ENCODE data around the gene GRXCR2. TPM values are rescaled to one million over a fixed set of nuclear protein-coding genes. Genes with fewer than 3 reads are reported as not detected.

The GRXCR2 gene, protein sequence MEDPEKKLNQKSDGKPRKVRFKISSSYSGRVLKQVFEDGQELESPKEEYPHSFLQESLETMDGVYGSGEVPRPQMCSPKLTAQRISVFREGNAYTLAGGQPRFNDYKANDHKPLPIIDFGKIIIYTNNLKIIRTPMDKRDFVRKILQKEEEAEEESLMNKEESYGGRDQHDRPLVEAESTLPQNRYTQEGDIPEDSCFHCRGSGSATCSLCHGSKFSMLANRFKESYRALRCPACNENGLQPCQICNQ
- polyA plus RNA-seq, result not detected
- long read RNA-seq, donor 1, result 0 reads
- long read RNA-seq, donor 2, partial matches to known transcripts, result 8 of 8 reads
- long read RNA-seq, donor 2, other reads (novel, unspliced or antisense), result 0 of 8 reads
- long read RNA-seq, donor 3, result 0 reads
- long read RNA-seq, donor 4, result 0 reads
- long read RNA-seq, donor 5, result 0 reads
- long read RNA-seq, donor 6, result 0 reads
- long read RNA-seq, donor 7, result 0 reads
- long read RNA-seq, donor 8, result 0 reads
- long read RNA-seq, donor 9, result 0 reads
- long read RNA-seq, donor 10, partial matches to known transcripts, result 27 of 27 reads
- long read RNA-seq, donor 10, other reads (novel, unspliced or antisense), result 0 of 27 reads

DNA sequence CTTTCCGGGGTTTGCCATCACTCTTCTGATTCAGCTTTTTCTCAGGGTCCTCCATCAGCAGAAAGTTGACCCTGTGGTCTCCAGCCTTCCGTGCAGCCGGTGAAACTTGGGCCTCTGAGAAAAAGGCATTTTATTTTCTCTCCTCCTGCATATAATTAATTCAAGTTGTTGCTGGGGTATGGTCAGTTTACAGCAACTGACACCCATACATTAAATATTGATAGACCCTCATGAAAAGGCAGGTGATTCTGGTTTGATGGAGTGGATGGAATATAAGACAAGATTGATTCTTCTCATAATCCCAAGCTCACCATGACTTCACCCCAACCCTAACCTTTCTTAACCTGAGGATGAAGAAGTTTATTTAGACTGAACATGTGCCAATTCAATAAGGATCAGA lies at the start of gene GRXCR2:
Gene GRXCR2, minus strand, starts transcription at position 101 of the 400 bp plus-strand sequence. Its CDS starts 46 bp downstream, at position 55.
- Histone ChIP-seq H3K9me3 (ENCODE audit: control insufficient read depth in 2 of 2, insufficient read depth in 1 of 2, low read depth in 1 of 2, low read length in 1 of 2) (no peaks in the 10 kb centered on the region), H3K4me3 (ENCODE audit: low read depth in 1 of 3, low read length in 3 of 3) (no peak within 1 kb of the TSS), H3K36me3 (ENCODE audit: control insufficient read depth in 3 of 3, insufficient read depth in 2 of 3, low read depth in 1 of 3, low read length in 3 of 3) (no peaks in the 10 kb centered on the region), H3K27ac (ENCODE audit: low read depth in 1 of 3, low read length in 2 of 3) (no peak within 1 kb of the TSS), H3K4me1 (ENCODE audit: control insufficient read depth in 3 of 3, insufficient read depth in 2 of 3, low read depth in 1 of 3, low read length in 2 of 3) (peaks cover 0 to 2% (median 0%) of the 10 kb centered on the region in 3 donors), H3K27me3 (ENCODE audit: control insufficient read depth in 3 of 3, insufficient read depth in 3 of 3, low read length in 3 of 3) (no peaks in the 10 kb centered on the region)
- 77 to 90% (median 80%) methylated on average over 3 of the region's 3 CpGs for WGBS, 3 donors
- no peak for DNase-seq
- no peak for FAIRE-seq

DNA sequence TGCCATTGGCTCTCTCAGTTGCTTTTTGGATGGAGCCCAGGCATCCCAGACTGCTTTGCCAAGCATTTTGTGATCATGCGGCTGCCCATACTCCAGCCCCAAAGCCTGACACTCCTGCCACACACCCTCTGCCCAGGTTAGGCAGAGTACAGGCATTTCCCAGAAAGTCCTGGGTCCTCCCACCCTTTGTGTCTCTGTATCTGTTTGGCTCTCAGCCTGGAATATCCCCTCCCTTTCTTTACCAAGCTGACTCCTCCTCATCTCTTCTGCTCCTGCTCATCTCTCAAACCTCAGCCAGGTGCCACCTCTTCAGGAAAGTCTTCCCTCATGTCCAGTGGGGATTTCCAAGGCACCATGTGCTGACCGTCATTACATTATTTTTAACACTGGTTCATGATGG lies 49.2 kb upstream of the GRXCR2 start:
- 83 to 97% (median 94%) methylated on average over 2 of the region's 2 CpGs for WGBS, 3 donors
- no peaks in the 10 kb centered on the region for H3K36me3 ChIP-seq (ENCODE audit: control insufficient read depth in 3 of 3, insufficient read depth in 2 of 3, low read depth in 1 of 3, low read length in 3 of 3)
- no peaks in the 10 kb centered on the region for H3K4me1 ChIP-seq (ENCODE audit: control insufficient read depth in 3 of 3, insufficient read depth in 2 of 3, low read depth in 1 of 3, low read length in 2 of 3)
- H3K27me3 ChIP-seq (ENCODE audit: control insufficient read depth in 3 of 3, insufficient read depth in 3 of 3, low read length in 3 of 3), result no peaks in the 10 kb centered on the region
- no peak overlapping the region for H3K4me3 ChIP-seq (ENCODE audit: low read depth in 1 of 3, low read length in 3 of 3)
- DNase-seq (no peak), FAIRE-seq (no peak)
- no peak overlapping the region for H3K27ac ChIP-seq (ENCODE audit: low read depth in 1 of 3, low read length in 2 of 3)
- H3K9me3 ChIP-seq (ENCODE audit: control insufficient read depth in 2 of 2, insufficient read depth in 1 of 2, low read depth in 1 of 2, low read length in 1 of 2), result no peaks in the 10 kb centered on the region

DNA sequence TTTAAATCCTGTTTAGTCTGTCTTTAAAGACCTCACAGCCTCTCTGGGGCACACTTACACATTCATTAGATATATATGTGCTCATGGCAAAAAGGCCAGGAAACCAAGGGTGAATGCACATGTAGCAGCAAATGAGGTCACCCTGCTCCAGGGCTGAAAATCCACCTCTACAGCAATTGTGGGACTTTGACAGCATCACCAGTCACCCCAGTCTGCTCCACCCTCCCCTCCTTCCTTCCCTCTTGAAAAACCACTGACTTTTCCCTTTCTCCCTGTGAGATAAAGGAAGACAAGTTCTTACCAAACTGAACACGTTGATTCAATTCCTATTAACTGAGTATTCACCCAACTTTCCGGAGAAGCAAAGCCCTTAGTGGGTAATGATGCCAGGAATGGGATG lies 48.4 kb upstream of the GRXCR2 start:
- FAIRE-seq (no peak), DNase-seq (no peak)
- Histone ChIP-seq H3K27me3 (ENCODE audit: control insufficient read depth in 3 of 3, insufficient read depth in 3 of 3, low read length in 3 of 3) (no peaks in the 10 kb centered on the region), H3K36me3 (ENCODE audit: control insufficient read depth in 3 of 3, insufficient read depth in 2 of 3, low read depth in 1 of 3, low read length in 3 of 3) (no peaks in the 10 kb centered on the region), H3K27ac (ENCODE audit: low read depth in 1 of 3, low read length in 2 of 3) (no peak overlapping the region), H3K9me3 (ENCODE audit: control insufficient read depth in 2 of 2, insufficient read depth in 1 of 2, low read depth in 1 of 2, low read length in 1 of 2) (no peaks in the 10 kb centered on the region), H3K4me3 (ENCODE audit: low read depth in 1 of 3, low read length in 3 of 3) (no peak overlapping the region), H3K4me1 (ENCODE audit: control insufficient read depth in 3 of 3, insufficient read depth in 2 of 3, low read depth in 1 of 3, low read length in 2 of 3) (no peaks in the 10 kb centered on the region)
- WGBS, 3 donors, result 82 to 88% (median 85%) methylated on average over 2 of the region's 2 CpGs

DNA sequence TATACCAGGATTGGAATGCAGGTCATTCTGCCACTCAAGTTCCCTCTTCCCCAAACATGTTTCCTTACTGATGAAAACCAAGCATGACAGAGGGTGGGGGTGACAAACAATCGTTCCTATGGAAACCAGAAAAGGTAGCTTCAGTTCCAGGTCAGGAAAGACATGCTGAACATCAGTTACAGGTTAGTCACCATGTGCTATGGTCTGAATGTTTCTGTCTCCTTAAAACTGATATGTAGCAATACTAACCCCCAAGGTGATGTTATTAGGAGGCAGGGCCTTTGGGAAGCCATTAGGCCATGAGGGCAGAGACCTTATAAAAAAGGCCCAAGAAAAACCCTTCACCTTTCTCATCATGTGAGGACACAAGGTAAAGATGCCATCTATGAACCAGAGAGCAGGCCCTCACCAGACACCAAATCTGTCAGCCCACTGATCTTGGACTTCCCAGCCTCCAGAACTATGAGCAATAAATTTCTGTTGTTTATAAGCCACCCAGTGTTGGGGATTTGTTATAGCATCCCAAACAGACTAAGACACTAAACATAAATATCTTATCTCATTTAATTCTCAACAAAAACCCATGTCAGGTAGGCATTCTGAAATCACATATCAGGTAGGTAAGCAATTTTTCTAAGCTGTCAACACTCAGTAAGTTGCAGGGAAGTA lies 47.9 kb upstream of the GRXCR2 start:
- 77 to 96% (median 87%) methylated on average over 1 of the region's 1 CpG for WGBS, 3 donors
- H3K27me3 ChIP-seq (ENCODE audit: control insufficient read depth in 3 of 3, insufficient read depth in 3 of 3, low read length in 3 of 3), result no peaks in the 10 kb centered on the region
- H3K4me3 ChIP-seq (ENCODE audit: low read depth in 1 of 3, low read length in 3 of 3), result no peak overlapping the region
- no peak overlapping the region for H3K27ac ChIP-seq (ENCODE audit: low read depth in 1 of 3, low read length in 2 of 3)
- DNase-seq, result no peak
- no peaks in the 10 kb centered on the region for H3K36me3 ChIP-seq (ENCODE audit: control insufficient read depth in 3 of 3, insufficient read depth in 2 of 3, low read depth in 1 of 3, low read length in 3 of 3)
- no peaks in the 10 kb centered on the region for H3K4me1 ChIP-seq (ENCODE audit: control insufficient read depth in 3 of 3, insufficient read depth in 2 of 3, low read depth in 1 of 3, low read length in 2 of 3)
- no peaks in the 10 kb centered on the region for H3K9me3 ChIP-seq (ENCODE audit: control insufficient read depth in 2 of 2, insufficient read depth in 1 of 2, low read depth in 1 of 2, low read length in 1 of 2)
- FAIRE-seq, result no peak

DNA sequence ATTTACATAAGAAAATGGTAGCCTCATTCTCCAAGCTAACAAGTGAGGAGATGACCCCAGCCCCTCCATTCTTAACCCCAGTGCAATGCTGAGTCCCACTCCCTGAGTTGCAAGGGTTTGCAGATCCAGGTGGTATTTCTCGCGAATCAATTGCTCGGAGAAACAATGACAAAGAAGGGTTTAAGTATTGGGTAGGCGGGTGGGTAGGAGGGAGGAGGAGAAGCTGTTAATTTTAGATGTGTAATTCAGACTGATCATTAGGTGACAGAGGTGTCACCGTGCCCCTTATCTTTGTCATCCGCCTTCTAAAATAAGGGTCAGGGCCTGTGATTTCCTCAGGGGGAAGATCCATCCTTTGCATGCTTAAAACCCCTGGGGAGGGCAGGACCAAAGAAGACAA lies 46.6 kb upstream of the GRXCR2 start:
- Histone ChIP-seq H3K4me3 (ENCODE audit: low read depth in 1 of 3, low read length in 3 of 3) (no peak overlapping the region), H3K27ac (ENCODE audit: low read depth in 1 of 3, low read length in 2 of 3) (no peak overlapping the region), H3K9me3 (ENCODE audit: control insufficient read depth in 2 of 2, insufficient read depth in 1 of 2, low read depth in 1 of 2, low read length in 1 of 2) (no peaks in the 10 kb centered on the region), H3K36me3 (ENCODE audit: control insufficient read depth in 3 of 3, insufficient read depth in 2 of 3, low read depth in 1 of 3, low read length in 3 of 3) (no peaks in the 10 kb centered on the region), H3K27me3 (ENCODE audit: control insufficient read depth in 3 of 3, insufficient read depth in 3 of 3, low read length in 3 of 3) (no peaks in the 10 kb centered on the region), H3K4me1 (ENCODE audit: control insufficient read depth in 3 of 3, insufficient read depth in 2 of 3, low read depth in 1 of 3, low read length in 2 of 3) (no peaks in the 10 kb centered on the region)
- FAIRE-seq, result no peak
- DNase-seq, result no peak
- 86 to 91% (median 88%) methylated on average over 6 of the region's 6 CpGs for WGBS, 3 donors

DNA sequence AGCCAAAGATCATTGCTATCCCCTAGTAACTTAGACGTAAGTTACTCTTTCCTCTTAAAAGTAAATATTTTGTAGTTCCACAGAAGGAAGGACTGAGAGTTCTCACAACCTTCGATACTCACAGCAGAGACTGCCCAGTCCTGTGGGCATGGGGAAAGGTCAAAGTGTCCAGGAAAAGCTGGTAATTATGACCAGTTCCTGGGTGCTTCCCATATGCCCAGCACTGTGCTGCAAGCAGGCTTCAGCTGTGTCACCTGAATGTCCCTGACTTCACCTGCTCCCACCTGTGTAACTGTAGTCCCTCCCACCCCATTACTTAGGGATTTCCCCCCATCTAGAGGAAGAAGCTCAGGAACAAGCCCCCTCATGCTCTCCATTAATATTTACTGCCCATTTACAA lies 45.6 kb upstream of the GRXCR2 start:
- DNase-seq (no peak), FAIRE-seq (no peak)
- Histone ChIP-seq H3K4me3 (ENCODE audit: low read depth in 1 of 3, low read length in 3 of 3) (no peak overlapping the region), H3K27me3 (ENCODE audit: control insufficient read depth in 3 of 3, insufficient read depth in 3 of 3, low read length in 3 of 3) (no peaks in the 10 kb centered on the region), H3K27ac (ENCODE audit: low read depth in 1 of 3, low read length in 2 of 3) (no peak overlapping the region), H3K36me3 (ENCODE audit: control insufficient read depth in 3 of 3, insufficient read depth in 2 of 3, low read depth in 1 of 3, low read length in 3 of 3) (no peaks in the 10 kb centered on the region), H3K9me3 (ENCODE audit: control insufficient read depth in 2 of 2, insufficient read depth in 1 of 2, low read depth in 1 of 2, low read length in 1 of 2) (no peaks in the 10 kb centered on the region), H3K4me1 (ENCODE audit: control insufficient read depth in 3 of 3, insufficient read depth in 2 of 3, low read depth in 1 of 3, low read length in 2 of 3) (no peaks in the 10 kb centered on the region)
- WGBS, 3 donors, result 82 to 93% (median 84%) methylated on average over 2 of the region's 2 CpGs

DNA sequence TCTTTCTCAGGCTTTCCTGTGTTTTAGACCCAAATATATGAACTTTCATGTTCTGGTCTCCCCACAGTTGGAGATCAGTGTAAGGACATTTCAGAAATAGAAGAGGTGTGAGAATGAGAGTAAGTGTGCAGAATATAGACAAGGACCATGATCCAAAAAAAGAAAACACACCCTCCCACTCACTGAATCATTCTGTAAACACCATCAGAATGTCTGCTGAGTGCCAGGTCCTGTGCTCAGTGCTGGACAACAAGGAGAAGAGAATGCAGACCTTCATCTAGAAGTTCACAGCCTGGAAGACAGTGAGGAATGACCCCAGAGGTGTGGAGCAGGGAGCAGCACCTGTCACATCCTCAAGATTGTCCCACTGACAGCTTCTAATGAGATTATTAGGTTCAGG lies 44.5 kb upstream of the GRXCR2 start:
- Histone ChIP-seq H3K9me3 (ENCODE audit: control insufficient read depth in 2 of 2, insufficient read depth in 1 of 2, low read depth in 1 of 2, low read length in 1 of 2) (no peaks in the 10 kb centered on the region), H3K36me3 (ENCODE audit: control insufficient read depth in 3 of 3, insufficient read depth in 2 of 3, low read depth in 1 of 3, low read length in 3 of 3) (no peaks in the 10 kb centered on the region), H3K4me1 (ENCODE audit: control insufficient read depth in 3 of 3, insufficient read depth in 2 of 3, low read depth in 1 of 3, low read length in 2 of 3) (peaks cover 0 to 3% (median 0%) of the 10 kb centered on the region in 3 donors), H3K4me3 (ENCODE audit: low read depth in 1 of 3, low read length in 3 of 3) (no peak overlapping the region), H3K27me3 (ENCODE audit: control insufficient read depth in 3 of 3, insufficient read depth in 3 of 3, low read length in 3 of 3) (no peaks in the 10 kb centered on the region), H3K27ac (ENCODE audit: low read depth in 1 of 3, low read length in 2 of 3) (no peak overlapping the region)
- no peak for FAIRE-seq
- DNase-seq, result no peak

DNA sequence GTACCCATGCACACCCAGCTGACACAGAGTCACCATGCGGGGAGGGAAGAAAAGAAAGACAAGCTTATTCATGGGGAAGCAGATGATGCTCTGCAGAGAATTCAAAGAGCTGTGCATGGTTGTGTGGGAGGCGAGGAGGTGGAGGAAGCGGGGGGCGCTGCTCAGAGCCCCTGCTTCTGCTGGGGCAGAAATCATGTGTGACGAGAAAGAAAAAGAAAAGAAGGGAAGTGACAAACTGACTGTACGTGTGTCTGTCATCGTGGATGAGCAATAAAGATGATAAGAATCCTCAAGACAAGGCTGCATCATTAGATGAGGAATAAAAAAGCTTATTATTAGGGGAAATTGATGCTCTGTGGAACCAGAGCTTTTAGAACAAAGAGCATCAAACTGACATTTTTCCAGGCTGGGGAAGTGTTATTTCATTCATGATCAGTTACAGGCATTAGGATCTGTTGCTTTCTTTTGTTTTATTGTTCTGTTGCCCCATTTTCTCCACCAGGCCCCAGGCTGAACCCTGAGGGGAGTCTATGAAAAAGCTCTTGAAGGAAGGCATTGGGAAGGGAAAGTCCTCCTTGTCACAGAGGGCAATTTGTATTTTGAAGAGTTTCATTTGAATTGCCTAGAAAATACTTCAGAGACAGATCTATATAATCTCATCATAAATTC lies 43.3 kb upstream of the GRXCR2 start:
- H3K9me3 ChIP-seq (ENCODE audit: control insufficient read depth in 2 of 2, insufficient read depth in 1 of 2, low read depth in 1 of 2, low read length in 1 of 2), result no peaks in the 10 kb centered on the region
- no peak overlapping the region for H3K4me3 ChIP-seq (ENCODE audit: low read depth in 1 of 3, low read length in 3 of 3)
- H3K36me3 ChIP-seq (ENCODE audit: control insufficient read depth in 3 of 3, insufficient read depth in 2 of 3, low read depth in 1 of 3, low read length in 3 of 3), result no peaks in the 10 kb centered on the region
- H3K27me3 ChIP-seq (ENCODE audit: control insufficient read depth in 3 of 3, insufficient read depth in 3 of 3, low read length in 3 of 3), result no peaks in the 10 kb centered on the region
- FAIRE-seq (no peak), DNase-seq (no peak)
- WGBS, 3 donors, result 85 to 92% (median 85%) methylated on average over 7 of the region's 7 CpGs
- no peak overlapping the region for H3K27ac ChIP-seq (ENCODE audit: low read depth in 1 of 3, low read length in 2 of 3)
- H3K4me1 ChIP-seq (ENCODE audit: control insufficient read depth in 3 of 3, insufficient read depth in 2 of 3, low read depth in 1 of 3, low read length in 2 of 3), result peaks cover 0 to 6% (median 0%) of the 10 kb centered on the region in 3 donors

Measured in small intestine (tissue), 16 donors.